Lung (tissue), 12 donors: ENCODE data around the gene ZBBX. TPM values are rescaled to one million over a fixed set of nuclear protein-coding genes. Genes with fewer than 3 reads are reported as not detected.

Experiments used
- ATAC-seq: fragments of 200-7000 bp; cut with Tn5 transposase; one replicate; pipeline ENCODE4 v1.9.1; 2020; ENCODE audit warnings: moderate number of reproducible peaks; ENCODE audit not compliant: insufficient read depth, low FRiP score
- DNase-seq, 3 donors: peaks; one replicate each; pipeline ENCODE4 v3.0.0-alpha.2; 2013 to 2017
- H3K27ac ChIP-seq, 2 donors: one replicate each; pipeline ENCODE4 v1.5.1; 2013; ENCODE audit warnings: mild to moderate bottlenecking in 2 of 2, moderate library complexity in 2 of 2, control low read depth in 1 of 2, inconsistent platforms in 1 of 2, low read depth in 1 of 2, low read length in 1 of 2
- H3K27me3 ChIP-seq, 3 donors: one replicate each; pipeline ENCODE4 v1.5.1; 2013; ENCODE audit warnings: low read length in 2 of 3; ENCODE audit not compliant: control insufficient read depth in 3 of 3, insufficient read depth in 3 of 3
- H3K36me3 ChIP-seq, 4 donors: one replicate each; pipeline ENCODE4 v1.5.1; 2013; ENCODE audit warnings: low read length in 4 of 4, mild to moderate bottlenecking in 1 of 4, moderate library complexity in 1 of 4; ENCODE audit not compliant: control insufficient read depth in 4 of 4, insufficient read depth in 4 of 4
- H3K4me1 ChIP-seq, 5 donors: one replicate each; pipeline ENCODE4 v1.5.1; 2013; ENCODE audit warnings: low read length in 5 of 5, mild to moderate bottlenecking in 2 of 5, moderate library complexity in 1 of 5; ENCODE audit not compliant: control insufficient read depth in 5 of 5, insufficient read depth in 5 of 5
- H3K4me3 ChIP-seq: one replicate; pipeline ENCODE4 v1.5.1; 2013; ENCODE audit warnings: mild to moderate bottlenecking, control low read depth, moderate library complexity
- H3K9ac ChIP-seq, 2 donors: one replicate each; pipeline ENCODE4 v1.5.1; 2013; ENCODE audit warnings: low read length in 2 of 2, control low read depth in 1 of 2; ENCODE audit not compliant: insufficient read depth in 1 of 2
- H3K9me3 ChIP-seq, 4 donors: one replicate each; pipeline ENCODE4 v1.5.1; 2013; ENCODE audit warnings: low read length in 3 of 4, mild to moderate bottlenecking in 1 of 4, moderate library complexity in 1 of 4; ENCODE audit not compliant: control insufficient read depth in 4 of 4, insufficient read depth in 3 of 4
- WGBS, 2 donors: extraction: QIAGEN DNeasy Blood & Tissue Kit; methylation state at CpG; one replicate each; pipeline ENCODE4 v1.1.7; 2013; 5-methylcytosine and 5-hydroxymethylcytosine counted together
- polyA plus RNA-seq, 2 donors: library from polyadenylated mRNA; stranded (reverse); fragments of 200-250 nt; gene quantifications; one replicate each; pipeline ENCODE4 v1.2.1, GENCODE V29; 2013
- total RNA-seq, 2 donors: library from RNA; depleted of rRNA in 1 of 2; stranded (reverse); fragments of >200 nt in 1 of 2; gene quantifications; one replicate each; pipeline ENCODE4 v1.2.1, GENCODE V29; 2014 to 2021
- TF ChIP-seq, protein P1 (sequence below): IDR thresholded peaks from 2 replicates; pipeline ENCODE4 v1.5.1; 2012; ENCODE audit warnings: mild to moderate bottlenecking; ENCODE audit errors: control extremely low read depth, extremely low read depth
- donor health status: control.
- donor health status: control.
- donor health status: Bipolar disorder and iron deficiency.
- donor health status: healthy.
- donor health status: DM: yes; HTN: yes; CAD: no.

ZBBX gene
- total and polyA plus RNA-seq, 4 donors = 7.1 to 51.3 (median 17.1) TPM

DNA sequence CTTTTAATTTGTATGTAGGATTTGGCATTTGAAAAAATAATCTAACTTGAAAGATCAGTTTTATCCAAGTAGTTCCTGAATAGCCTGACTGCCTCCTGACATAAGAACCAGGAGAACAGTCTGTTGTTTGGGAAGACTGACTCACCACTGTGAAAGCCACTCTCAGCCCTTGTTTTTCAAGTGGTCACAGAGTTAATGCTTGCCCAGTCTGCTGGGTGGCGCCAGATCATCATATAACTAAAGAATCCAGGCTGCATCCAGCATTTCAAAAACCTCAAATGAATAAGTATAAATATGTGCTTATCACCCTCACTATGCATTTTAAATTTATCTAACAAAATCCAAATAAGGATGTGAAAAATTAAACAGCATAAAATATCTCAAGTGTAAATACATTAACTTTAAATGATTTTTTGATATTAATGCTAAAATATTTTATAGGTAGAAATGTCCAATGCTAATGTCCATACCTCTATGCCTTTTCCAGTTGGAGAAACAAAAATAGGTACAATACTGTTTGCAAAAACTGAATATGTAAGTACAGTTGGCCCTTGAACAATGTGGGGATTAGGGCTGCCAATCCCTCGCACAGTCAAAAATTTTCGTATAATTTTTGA lies 26.9 kb upstream of the ZBBX start:
- DNase-seq = peak; percentile 66 to 81 (median 78)
- 52 to 60% methylated on average over 3 of the region's 3 CpGs for WGBS, 2 donors

GRCh38 chr3:167397826-167398225 lies 17.7 kb upstream of the ZBBX start:
- DNase-seq = peak in 2 of 3 donors; percentile 33 to 40
- H3K27me3 ChIP-seq = no peaks in the 10 kb centered on the region
- no peak overlapping the region for H3K9ac ChIP-seq
- WGBS, 2 donors = 47 to 70% methylated on average over 1 of the region's 1 CpG
- no peak for ATAC-seq
- TF ChIP-seq, protein P1, sequence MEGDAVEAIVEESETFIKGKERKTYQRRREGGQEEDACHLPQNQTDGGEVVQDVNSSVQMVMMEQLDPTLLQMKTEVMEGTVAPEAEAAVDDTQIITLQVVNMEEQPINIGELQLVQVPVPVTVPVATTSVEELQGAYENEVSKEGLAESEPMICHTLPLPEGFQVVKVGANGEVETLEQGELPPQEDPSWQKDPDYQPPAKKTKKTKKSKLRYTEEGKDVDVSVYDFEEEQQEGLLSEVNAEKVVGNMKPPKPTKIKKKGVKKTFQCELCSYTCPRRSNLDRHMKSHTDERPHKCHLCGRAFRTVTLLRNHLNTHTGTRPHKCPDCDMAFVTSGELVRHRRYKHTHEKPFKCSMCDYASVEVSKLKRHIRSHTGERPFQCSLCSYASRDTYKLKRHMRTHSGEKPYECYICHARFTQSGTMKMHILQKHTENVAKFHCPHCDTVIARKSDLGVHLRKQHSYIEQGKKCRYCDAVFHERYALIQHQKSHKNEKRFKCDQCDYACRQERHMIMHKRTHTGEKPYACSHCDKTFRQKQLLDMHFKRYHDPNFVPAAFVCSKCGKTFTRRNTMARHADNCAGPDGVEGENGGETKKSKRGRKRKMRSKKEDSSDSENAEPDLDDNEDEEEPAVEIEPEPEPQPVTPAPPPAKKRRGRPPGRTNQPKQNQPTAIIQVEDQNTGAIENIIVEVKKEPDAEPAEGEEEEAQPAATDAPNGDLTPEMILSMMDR = no peak
- no peak overlapping the region for H3K4me3 ChIP-seq
- no peaks in the 10 kb centered on the region for H3K9me3 ChIP-seq
- no peak overlapping the region for H3K27ac ChIP-seq
- peaks cover 0 to 7% (median 0%) of the 10 kb centered on the region in 5 donors for H3K4me1 ChIP-seq
- no peaks in the 10 kb centered on the region for H3K36me3 ChIP-seq

More for the DNA sequence above, 26.9 kb upstream of the ZBBX start:
- TF ChIP-seq, protein P1 = no peak
- Histone ChIP-seq H3K9ac (no peak overlapping the region), H3K4me3 (no peak overlapping the region), H3K27me3 (no peaks in the 10 kb centered on the region), H3K4me1 (peaks cover 0 to 20% (median 0%) of the 10 kb centered on the region in 5 donors), H3K9me3 (no peaks in the 10 kb centered on the region), H3K36me3 (no peaks in the 10 kb centered on the region), H3K27ac (no peak overlapping the region)
- ATAC-seq = peak; percentile 61

GRCh38 chr3:167396075-167396474 lies 16.0 kb upstream of the ZBBX start:
- no peaks in the 10 kb centered on the region for H3K9me3 ChIP-seq
- no peak overlapping the region for H3K27ac ChIP-seq
- DNase-seq (no peak), ATAC-seq (no peak)
- 82 to 88% methylated on average over 2 of the region's 2 CpGs for WGBS, 2 donors
- H3K36me3 ChIP-seq = no peaks in the 10 kb centered on the region
- H3K9ac ChIP-seq = no peak overlapping the region
- TF ChIP-seq, protein P1 = no peak
- H3K4me3 ChIP-seq = no peak overlapping the region
- peaks cover 0 to 7% (median 0%) of the 10 kb centered on the region in 5 donors for H3K4me1 ChIP-seq
- H3K27me3 ChIP-seq = no peaks in the 10 kb centered on the region
